GM21528 (cell line): ENCODE measurements around the gene CEP44.
"Not testable (repeated sequence)": the region's sequence is repeated elsewhere in the genome, so short reads cannot be mapped to it uniquely, and the experiment has no call there.

Source experiments
- ATAC-seq: cut with Tn5 transposase; IDR thresholded peaks from one replicate; pipeline ENCODE4 v1.9.1; 2021; ENCODE audit warnings: mild to moderate bottlenecking, moderate library complexity; ENCODE audit not compliant: unreplicated experiment, low FRiP score

Gene CEP44

DNA sequence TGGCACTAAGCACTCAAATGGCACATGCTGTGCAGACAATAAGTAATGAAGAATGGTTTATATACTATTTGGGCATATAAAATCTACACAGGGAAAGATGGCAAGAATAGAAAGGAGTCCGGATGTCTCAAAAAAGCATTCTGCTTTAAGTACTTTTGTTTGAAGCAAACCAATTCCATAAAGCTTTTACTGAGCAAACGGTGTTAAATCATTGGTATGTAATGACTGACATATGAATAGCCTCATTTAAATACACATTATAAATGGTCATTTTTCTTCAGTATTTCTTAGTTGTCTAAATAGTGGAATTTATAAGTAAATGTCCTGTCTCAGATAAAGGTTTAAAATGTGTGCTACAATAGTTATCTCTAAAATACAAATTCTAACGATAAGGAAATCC, 6.3 kb upstream of the CEP44 start:
- ATAC-seq, result no peak

- ATAC-seq, result no peak
Observed at GRCh38 chr4:174278467-174278866, 5.2 kb upstream of the CEP44 start.

DNA sequence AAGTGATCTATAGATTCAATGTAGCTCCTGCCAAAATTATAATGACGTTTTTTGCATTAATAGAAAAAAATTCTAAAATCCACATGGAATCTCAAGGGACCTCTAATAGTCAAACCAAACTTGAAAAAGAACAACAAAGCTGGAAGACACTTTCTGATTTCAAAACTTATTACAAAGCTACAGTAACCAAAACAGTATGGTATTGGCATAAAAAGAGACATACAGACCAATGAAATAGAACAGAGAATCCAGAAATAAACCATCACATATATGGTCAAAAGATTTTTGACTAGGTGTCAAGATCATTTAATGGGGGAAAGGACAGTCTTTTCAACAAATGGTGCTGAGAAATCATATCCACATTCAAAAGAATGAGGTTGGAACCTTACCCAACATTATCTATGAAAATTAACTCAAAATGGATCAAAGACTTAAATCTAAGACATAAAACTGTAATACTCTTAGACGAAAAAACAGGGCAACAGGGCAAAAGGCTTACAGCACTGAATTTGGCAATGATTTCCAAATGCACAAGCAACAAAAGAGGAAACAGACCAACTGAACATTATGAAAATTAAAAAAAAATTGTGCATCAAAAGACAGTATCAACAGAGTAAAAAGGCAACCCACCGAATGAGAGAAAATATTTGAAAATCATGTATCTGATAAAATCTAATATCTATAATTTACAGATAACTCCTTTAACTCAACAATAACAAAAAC, 4.1 kb upstream of the CEP44 start:
- ATAC-seq, result no peak

GRCh38 chr4:174281182-174281737, 2.5 kb upstream of the CEP44 start:
- no peak for ATAC-seq

DNA sequence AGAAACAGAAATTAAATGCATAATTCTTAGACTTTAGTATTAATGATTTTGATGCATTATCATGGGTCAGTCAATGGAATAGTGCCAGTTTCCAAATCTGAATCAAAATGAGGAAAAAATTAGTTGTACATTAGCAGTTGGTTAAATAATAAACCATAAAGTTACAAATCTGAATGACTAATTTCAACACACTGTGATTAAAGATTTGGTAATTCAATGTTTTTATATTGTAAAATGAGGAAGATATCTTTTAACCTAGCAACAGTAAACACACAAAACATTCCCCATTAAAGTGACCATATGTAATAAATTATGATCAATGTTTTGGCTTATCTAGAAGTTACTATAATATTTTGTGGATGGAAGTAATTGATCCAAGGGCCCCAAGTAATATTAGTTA, 1.8 kb upstream of the CEP44 start:
- ATAC-seq, result no peak

- ATAC-seq, result peak; percentile 98
Observed at GRCh38 chr4:174282836-174283506, 740 bp upstream of the CEP44 start.

DNA sequence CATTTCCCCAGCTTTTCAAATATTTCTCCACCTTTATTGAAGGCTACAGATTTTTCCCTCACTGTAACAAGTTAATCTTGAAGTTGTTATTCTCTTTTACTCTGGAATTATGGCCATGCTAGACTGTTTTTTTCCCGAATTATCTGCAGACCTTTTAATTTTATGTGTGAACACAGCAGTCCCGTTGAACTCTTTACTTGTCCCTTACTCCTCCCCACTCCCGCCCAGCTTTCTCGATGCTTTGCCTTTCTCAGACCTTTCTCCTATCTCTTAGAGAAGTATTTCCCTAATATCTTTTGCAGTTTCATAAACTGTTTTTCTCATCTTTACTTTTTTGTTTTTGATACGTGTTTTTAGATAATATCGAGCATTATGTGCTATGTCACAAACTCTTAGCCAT, 776 bp downstream of the CEP44 start:
- no peak for ATAC-seq

DNA sequence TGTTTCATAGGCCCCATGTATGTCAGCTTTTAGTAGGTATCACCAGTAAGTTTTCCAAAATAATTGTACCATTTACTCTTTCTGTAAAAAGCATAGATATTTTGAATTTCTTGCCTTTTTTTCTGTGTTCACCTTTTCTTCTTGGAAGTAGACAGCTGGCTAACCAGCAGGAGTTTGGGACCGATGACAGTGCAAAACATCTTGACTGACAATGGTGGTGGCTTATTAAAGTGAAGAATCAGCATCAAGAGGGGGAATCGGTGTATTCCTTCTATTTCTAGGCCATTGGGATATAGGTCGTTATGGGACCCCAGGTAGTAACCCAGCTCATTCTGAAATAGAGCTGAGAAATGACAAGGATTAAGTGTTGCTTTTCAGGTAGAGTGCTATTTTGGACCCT, 3.2 kb downstream of the CEP44 start:
- ATAC-seq, result no peak

- ATAC-seq, result no peak
Observed at GRCh38 chr4:174292473-174292872, 8.8 kb downstream of the CEP44 start.

GRCh38 chr4:174294641-174295040, 10.9 kb downstream of the CEP44 start:
- not testable (repeated sequence) for ATAC-seq

DNA sequence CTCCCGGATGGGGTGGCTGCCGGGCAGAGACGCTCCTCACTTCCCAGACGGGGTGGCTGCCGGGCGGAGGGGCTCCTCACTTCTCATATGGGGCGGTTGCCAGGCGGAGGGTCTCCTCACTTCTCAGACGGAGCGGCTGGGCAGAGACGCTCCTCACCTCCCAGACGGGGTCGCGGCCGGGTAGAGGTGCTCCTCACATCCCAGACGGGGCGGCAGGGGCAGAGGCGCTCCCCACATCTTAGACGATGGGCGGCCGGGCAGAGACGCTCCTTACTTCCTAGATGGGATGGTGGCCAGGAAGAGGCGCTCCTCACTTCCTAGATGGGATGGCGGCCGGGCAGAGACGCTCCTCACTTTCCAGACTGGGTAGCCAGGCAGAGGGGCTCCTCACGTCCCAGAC, 11.4 kb downstream of the CEP44 start:
- not testable (repeated sequence) for ATAC-seq

DNA sequence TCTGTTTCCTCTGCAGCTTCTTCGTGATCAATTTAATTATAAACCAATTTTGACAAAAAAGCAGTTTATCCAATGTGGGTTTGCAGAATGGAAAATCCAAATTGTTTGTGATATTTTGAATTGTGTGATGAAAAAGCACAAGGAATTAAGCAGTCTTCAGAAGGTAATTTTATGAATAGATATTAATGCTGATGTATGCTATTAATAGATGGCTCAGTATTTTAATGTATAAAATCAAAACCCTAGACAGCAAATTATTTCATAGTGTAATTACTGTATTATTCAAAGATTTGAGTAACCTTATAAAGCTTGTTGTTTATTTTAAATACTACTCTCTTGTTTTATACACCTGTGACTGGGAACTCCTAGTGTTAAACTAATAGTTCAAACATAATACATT, 20.0 kb downstream of the CEP44 start:
- no peak for ATAC-seq

DNA sequence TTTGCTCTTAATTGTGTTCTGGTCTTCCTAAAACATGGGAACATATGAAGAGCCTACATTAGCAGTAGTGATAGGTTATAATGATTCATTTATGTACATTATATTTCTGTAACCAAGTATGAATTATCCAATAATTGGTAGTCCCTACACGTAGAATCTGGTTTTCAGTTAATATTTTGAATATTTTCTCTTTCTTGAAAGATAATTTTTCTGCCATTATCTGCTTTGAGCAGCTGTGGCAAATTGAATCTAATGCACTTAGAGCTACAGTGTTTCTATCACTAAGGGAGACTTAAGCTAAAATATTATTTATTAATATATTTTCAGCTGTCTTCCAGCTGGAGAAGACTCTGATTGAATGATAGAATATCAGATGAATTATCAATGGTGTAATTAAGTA, 21.0 kb downstream of the CEP44 start:
- ATAC-seq, result no peak

- ATAC-seq, result no peak
Observed at GRCh38 chr4:174305961-174306360, 22.2 kb downstream of the CEP44 start.

DNA sequence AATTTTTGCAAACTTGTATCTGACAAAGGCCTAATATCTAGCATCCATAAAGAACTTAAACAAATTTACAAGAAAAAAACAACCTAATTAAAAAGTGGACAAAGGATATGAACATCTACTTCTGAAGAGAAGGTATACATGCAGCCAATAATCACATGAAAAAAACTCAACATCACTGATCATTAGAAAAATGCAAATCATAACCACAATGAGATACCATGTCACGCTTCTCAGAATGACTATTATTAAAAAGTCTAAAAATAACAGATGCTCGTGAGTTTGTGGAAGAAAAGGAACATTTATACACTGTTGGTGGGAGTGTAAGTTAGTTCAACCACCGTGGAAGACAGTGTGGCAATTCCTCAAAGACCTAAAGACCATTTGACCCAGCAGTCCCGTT, 24.0 kb downstream of the CEP44 start:
- peak; percentile 64 for ATAC-seq

GRCh38 chr4:174312993-174313392, 29.3 kb downstream of the CEP44 start:
- ATAC-seq, result no peak

DNA sequence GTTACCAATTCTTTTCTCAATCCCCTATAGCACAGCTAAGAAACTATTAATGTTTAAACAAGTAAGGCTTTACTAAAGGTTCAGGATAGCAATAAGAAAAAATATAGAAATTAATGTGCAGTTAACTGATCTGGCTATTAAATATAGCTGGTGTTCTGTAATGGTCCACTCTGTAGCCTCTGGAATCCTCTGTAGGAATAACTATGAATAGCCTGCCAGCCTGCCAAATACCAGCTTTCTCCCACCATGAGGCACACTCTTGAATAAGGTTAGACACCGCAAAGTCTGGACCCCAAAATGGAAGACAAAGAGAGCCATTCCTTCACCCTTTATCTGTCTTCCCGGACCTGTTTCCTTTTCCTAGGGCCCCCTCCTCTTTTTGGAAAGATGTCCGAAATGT, 30.6 kb downstream of the CEP44 start:
- no peak for ATAC-seq

DNA sequence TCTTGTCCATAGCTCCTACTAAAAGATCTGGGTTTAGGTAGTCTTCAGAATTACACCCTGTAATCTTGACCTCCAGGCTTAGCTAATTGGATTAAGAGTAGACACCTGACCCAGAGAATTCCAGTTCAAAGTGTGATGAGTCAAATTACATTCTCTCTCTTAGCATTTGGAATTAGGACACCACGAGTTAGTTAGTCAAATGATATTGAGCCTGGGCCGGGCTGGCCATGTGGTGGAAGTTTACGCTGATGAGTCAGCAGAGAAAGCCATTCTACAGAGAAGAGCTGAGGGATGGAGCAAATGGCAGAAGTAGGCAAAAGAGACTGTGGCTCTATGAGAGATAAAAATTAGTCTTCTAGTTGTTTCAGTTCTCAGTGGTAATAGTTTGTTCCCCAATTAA, 31.1 kb downstream of the CEP44 start:
- no peak for ATAC-seq

GRCh38 chr4:174316546-174316945, 32.8 kb downstream of the CEP44 start:
- no peak for ATAC-seq

- ATAC-seq, result no peak
Observed at GRCh38 chr4:174316954-174317353, 33.2 kb downstream of the CEP44 start.

DNA sequence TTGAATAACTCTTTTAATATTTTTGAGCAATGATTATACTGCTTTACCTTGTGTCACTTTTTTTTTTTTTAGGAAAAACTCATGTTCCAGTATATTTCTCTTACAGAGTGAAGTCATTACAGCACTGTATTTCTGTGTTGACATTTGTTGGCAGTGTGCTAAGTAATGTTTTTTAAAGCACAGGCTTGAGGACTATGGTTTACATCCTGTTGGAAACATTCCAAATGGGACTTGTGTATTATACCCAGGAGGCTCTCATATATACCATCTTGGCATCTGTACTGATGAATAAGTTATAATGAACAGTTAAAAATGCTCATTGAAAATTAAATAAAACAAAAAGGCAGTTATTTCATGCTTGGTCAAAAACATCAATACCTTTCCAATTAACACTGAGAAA, 33.8 kb downstream of the CEP44 start:
- no peak for ATAC-seq
